HG02642 (cell line): ENCODE data around the gene CGN.

ENCODE experiments used
- ATAC-seq: cut with Tn5 transposase; IDR thresholded peaks from one replicate; pipeline ENCODE4 v1.9.1; 2021; ENCODE audit warnings: mild to moderate bottlenecking; ENCODE audit not compliant: unreplicated experiment, poor library complexity

The CGN gene

GRCh38 chr1:151584780-151585179, 73.6 kb downstream of the CGN start:
- ATAC-seq, result no peak

- no peak for ATAC-seq
Observed at GRCh38 chr1:151585622-151586021, 74.4 kb downstream of the CGN start.
